ENCODE results near the gene TOR1A. TPM values are rescaled to one million over a fixed set of nuclear protein-coding genes. Genes with fewer than 3 reads are reported as not detected.

Gene TOR1A
- total RNA-seq, 4 donors from 2014 or later = 33.9 to 45.9 (median 38.2) TPM

GRCh38 chr9:129810116-129810515 is 13.8 kb downstream of the TOR1A start:
- no peaks in the 10 kb centered on the region for H3K4me1 ChIP-seq
- H3K4me3 ChIP-seq = no peak overlapping the region
- WGBS, 2 donors (ENCODE audit: low coverage in 1 of 2) = 82% methylated on average over 3 of the region's 11 CpGs; no CpG with 5 or more reads in 1 of the 2 donors
- H3K27ac ChIP-seq = no peak overlapping the region
- no peaks in the 10 kb centered on the region for H3K9me3 ChIP-seq
- TF ChIP-seq EP300 (IDR thresholded peaks at IDR 0.05) (no peak), POLR2AphosphoS5 (IDR thresholded peaks at IDR 0.05) (no peak), POLR2A (IDR thresholded peaks at IDR 0.05) (no peak), CTCF (IDR thresholded peaks at IDR 0.05) (no peak)
- ATAC-seq = no peak
- no peaks in the 10 kb centered on the region for H3K27me3 ChIP-seq
- peaks cover 0 to 87% of the 10 kb centered on the region in 2 donors for H3K36me3 ChIP-seq

GRCh38 chr9:129809346-129809745 is 14.6 kb downstream of the TOR1A start:
- H3K27ac ChIP-seq = no peak overlapping the region
- peaks cover 0 to 85% of the 10 kb centered on the region in 2 donors for H3K36me3 ChIP-seq
- peaks cover 0 to 3% (median under 1%) of the 10 kb centered on the region in 3 donors for H3K4me1 ChIP-seq
- no peaks in the 10 kb centered on the region for H3K9me3 ChIP-seq
- no peak overlapping the region for H3K4me3 ChIP-seq
- no peak for ATAC-seq
- TF ChIP-seq POLR2A (IDR thresholded peaks at IDR 0.05) = no peak
- TF ChIP-seq CTCF (IDR thresholded peaks at IDR 0.05) = no peak
- TF ChIP-seq EP300 (IDR thresholded peaks at IDR 0.05) = no peak
- TF ChIP-seq POLR2AphosphoS5 (IDR thresholded peaks at IDR 0.05) = no peak
- H3K27me3 ChIP-seq = no peaks in the 10 kb centered on the region
- 84 to 85% methylated on average over 10 to 11 of the region's 11 CpGs for WGBS, 2 donors (ENCODE audit: low coverage in 1 of 2)

GRCh38 chr9:129806061-129806460 is 17.9 kb downstream of the TOR1A start:
- WGBS, 2 donors (ENCODE audit: low coverage in 1 of 2) = 71 to 83% methylated on average over 3 to 4 of the region's 4 CpGs
- no peak for ATAC-seq
- H3K36me3 ChIP-seq = peaks cover 0 to 57% of the 10 kb centered on the region in 2 donors
- no peaks in the 10 kb centered on the region for H3K27me3 ChIP-seq
- H3K27ac ChIP-seq = no peak overlapping the region
- peaks cover 0 to 12% (median 8%) of the 10 kb centered on the region in 3 donors for H3K4me1 ChIP-seq
- TF ChIP-seq CTCF (IDR thresholded peaks at IDR 0.05) (no peak), EP300 (IDR thresholded peaks at IDR 0.05) (no peak), POLR2AphosphoS5 (IDR thresholded peaks at IDR 0.05) (no peak), POLR2A (IDR thresholded peaks at IDR 0.05) (no peak)
- H3K4me3 ChIP-seq = no peak overlapping the region
- H3K9me3 ChIP-seq = no peaks in the 10 kb centered on the region

- WGBS, 2 donors (ENCODE audit: low coverage in 1 of 2) = 0% methylated on average over 6 to 12 of the region's 14 CpGs
Observed at GRCh38 chr9:129803676-129804060, 20.3 kb downstream of the TOR1A start.

More at GRCh38 chr9:129803676-129804060, 20.3 kb downstream of the TOR1A start:
- Histone ChIP-seq H3K9me3 (no peaks in the 10 kb centered on the region), H3K36me3 (peaks cover 0 to 36% of the 10 kb centered on the region in 2 donors), H3K27me3 (no peaks in the 10 kb centered on the region), H3K4me1 (peaks cover 0 to 12% (median 8%) of the 10 kb centered on the region in 3 donors), H3K4me3 (peak overlapping the region; percentile 62 to 96), H3K27ac (peak overlapping the region; percentile 41 to 95 (median 94))
- TF ChIP-seq POLR2AphosphoS5 (IDR thresholded peaks at IDR 0.05) (no peak), POLR2A (IDR thresholded peaks at IDR 0.05) (no peak), CTCF (IDR thresholded peaks at IDR 0.05) (no peak), EP300 (IDR thresholded peaks at IDR 0.05) (no peak)
- ATAC-seq = no peak

Measured in gastroesophageal sphincter (tissue), 4 donors.